Measurements from ENCODE around the gene NDE1.

The NDE1 gene

GRCh38 chr16:15771694-15772093 is 121.6 kb downstream of the NDE1 start:
- no peak for DNase-seq

- DNase-seq, result no peak
These were observed 122.7 kb downstream of the NDE1 start for GRCh38 chr16:15772579-15773293.

GRCh38 chr16:15773968-15774367 is 123.9 kb downstream of the NDE1 start:
- no peak for DNase-seq

GRCh38 chr16:15775209-15775608 is 125.2 kb downstream of the NDE1 start:
- DNase-seq, result no peak

- DNase-seq, result no peak
These were observed 125.7 kb downstream of the NDE1 start for GRCh38 chr16:15775663-15776304.
